Mononuclear cell (primary cell): ENCODE measurements around the gene ZC2HC1B. TPM values are rescaled to one million over a fixed set of nuclear protein-coding genes. Genes with fewer than 3 reads are reported as not detected.

Experiments used
- H3K27me3 ChIP-seq: 2 replicates; pipeline ENCODE4 v1.6.0; 2011; ENCODE audit warnings: low read length, control low read depth; ENCODE audit not compliant: insufficient read depth
- H3K4me1 ChIP-seq: 2 replicates; pipeline ENCODE4 v1.5.1; 2011; ENCODE audit warnings: mild to moderate bottlenecking, low read length, control low read depth; ENCODE audit not compliant: insufficient read depth
- H3K4me3 ChIP-seq: 2 replicates; pipeline ENCODE4 v1.5.1; 2011; ENCODE audit warnings: mild to moderate bottlenecking, low read length, moderate library complexity
- H3K9me3 ChIP-seq: 2 replicates; pipeline ENCODE4 v1.5.1; 2011; ENCODE audit warnings: low read depth, mild to moderate bottlenecking, control low read depth, low read length
- total RNA-seq: library from RNA; depleted of rRNA; stranded (reverse); fragments of >200 nt; gene quantifications from one replicate; pipeline ENCODE4 v1.2.3, GENCODE V29; 2012

The ZC2HC1B gene, protein sequence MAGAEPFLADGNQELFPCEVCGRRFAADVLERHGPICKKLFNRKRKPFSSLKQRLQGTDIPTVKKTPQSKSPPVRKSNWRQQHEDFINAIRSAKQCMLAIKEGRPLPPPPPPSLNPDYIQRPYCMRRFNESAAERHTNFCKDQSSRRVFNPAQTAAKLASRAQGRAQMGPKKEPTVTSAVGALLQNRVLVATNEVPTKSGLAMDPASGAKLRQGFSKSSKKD
- not detected for total RNA-seq

DNA sequence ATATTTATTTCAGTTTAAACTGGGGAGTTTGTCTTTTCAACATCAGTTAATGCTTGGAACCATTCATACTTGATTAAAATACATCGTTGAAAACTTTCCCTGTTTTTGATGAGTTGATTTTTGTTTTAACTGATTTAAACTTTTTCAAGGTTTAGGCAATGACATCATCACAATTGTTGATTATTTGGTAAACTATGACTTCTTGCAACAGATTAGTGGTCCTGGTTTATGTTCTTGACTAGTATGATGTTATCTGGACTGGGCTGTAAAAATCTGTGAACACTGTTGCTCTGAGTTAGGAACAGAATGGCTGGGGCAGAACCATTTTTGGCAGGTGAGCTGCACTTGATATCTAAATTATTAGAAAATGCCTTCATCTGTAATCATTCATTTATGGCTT, at the start of gene ZC2HC1B:
Gene ZC2HC1B, plus strand, starts transcription at position 241 of the 400 bp plus-strand sequence. Its CDS starts 66 bp downstream, at position 307.
- no peak within 1 kb of the TSS for H3K4me3 ChIP-seq
- no peaks in the 10 kb centered on the region for H3K9me3 ChIP-seq
- H3K27me3 ChIP-seq: no peaks in the 10 kb centered on the region
- H3K4me1 ChIP-seq: no peaks in the 10 kb centered on the region

DNA sequence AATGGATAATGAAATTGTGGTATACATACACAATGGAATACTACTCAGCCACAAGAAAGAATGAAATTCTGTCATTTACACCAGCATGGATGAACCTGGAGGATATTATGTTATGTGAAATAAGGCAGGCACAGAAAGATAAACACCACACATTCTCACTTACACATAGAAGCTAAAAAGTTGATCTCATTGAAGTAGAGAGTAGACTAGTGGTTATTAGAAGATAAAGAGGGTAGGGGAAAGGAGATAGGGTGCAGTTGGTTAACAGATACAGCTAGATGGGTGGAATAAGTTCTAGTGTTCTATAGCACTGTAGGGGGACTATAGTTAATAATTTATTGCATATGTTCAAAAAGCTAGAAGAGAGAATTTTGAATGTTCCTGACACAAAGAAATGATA, 46.7 kb upstream of the ZC2HC1B start:
- no peaks in the 10 kb centered on the region for H3K4me1 ChIP-seq
- H3K9me3 ChIP-seq: no peaks in the 10 kb centered on the region
- no peaks in the 10 kb centered on the region for H3K27me3 ChIP-seq
- H3K4me3 ChIP-seq: no peak overlapping the region

DNA sequence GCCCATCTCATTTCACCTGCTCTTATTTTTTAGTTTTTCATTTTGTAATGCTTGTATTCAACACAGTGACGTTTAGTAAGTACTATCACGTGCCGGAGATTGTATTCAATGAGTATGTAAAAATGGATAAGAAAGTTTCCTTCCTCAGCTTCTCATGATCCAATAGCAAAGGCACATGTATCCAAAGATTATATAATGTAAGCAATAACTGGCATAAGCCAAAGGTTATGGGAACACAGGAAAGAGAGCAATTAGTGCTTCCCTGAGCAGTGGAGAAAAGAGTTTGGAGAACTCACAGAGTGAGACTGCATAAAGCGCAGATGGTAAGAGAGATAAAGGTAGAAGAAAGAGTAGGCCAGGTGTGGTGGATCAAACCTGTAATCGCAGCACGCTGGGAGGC, 42.9 kb upstream of the ZC2HC1B start:
- Histone ChIP-seq H3K4me3 (no peak overlapping the region), H3K4me1 (no peaks in the 10 kb centered on the region), H3K27me3 (no peaks in the 10 kb centered on the region), H3K9me3 (no peaks in the 10 kb centered on the region)

DNA sequence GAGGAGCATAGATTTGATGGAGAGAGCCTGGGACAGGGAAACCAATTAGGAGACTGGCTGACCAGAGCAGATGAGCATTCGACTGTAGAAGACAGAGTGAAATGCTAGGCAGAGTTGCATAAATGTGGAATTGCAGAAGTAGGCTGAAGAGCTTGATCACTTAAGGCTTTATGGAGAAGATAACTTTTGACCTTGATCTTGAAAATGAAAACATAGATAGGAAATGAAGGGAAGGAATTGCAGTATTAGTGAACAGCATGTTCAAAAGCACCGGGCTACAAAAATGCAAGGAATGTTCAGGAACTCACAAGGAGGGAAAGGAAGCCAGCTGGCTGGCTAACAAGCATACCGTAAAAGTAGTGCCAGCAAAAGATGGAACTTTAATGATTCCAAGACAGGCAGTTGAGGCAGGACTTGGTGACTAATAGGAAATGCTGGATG, 41.7 kb upstream of the ZC2HC1B start:
- H3K4me1 ChIP-seq: no peaks in the 10 kb centered on the region
- H3K4me3 ChIP-seq: no peak overlapping the region
- H3K9me3 ChIP-seq: no peaks in the 10 kb centered on the region
- no peaks in the 10 kb centered on the region for H3K27me3 ChIP-seq

DNA sequence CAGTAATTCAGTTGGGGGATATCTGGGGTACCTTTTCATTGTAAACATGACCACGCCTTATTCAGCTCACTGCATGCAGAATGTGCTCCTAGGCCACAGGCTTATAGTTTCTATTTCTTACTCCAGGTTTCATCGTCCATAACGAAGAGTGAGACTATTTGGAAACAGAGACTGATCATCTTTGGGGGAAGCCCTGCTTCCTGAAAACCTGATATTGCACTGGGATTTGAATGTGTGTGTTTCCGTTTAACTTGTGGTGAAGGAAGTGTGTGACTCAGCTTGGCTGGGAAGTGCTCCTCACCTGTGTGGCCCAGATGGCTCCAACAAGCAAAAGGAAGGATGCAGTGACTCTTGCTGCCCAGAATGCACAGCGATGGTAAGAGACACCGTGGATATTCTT, 40.7 kb upstream of the ZC2HC1B start:
- no peak overlapping the region for H3K4me3 ChIP-seq

DNA sequence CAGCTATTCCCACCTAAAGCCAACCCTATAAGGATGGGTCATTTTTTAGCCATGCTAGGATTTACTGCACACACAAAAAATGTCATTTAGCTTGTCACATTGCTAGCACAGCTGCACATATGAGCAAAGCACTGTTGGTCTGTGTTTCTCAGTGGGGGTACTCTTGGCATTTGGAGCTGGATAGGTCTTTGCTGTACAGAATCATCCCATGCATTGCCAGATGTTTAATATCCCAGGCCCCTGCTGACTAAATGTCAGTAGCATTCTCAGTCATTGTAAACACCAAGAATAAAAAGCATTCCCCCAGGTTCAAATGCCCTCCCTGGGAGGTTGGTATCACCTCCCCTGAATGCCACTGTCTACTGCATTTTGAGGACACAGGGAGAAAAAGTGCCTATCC, 35.7 kb upstream of the ZC2HC1B start:
- Histone ChIP-seq H3K4me3 (no peak overlapping the region), H3K27me3 (no peaks in the 10 kb centered on the region), H3K4me1 (no peaks in the 10 kb centered on the region), H3K9me3 (no peaks in the 10 kb centered on the region)

More for the DNA sequence above, 40.7 kb upstream of the ZC2HC1B start:
- Histone ChIP-seq H3K27me3 (no peaks in the 10 kb centered on the region), H3K9me3 (no peaks in the 10 kb centered on the region), H3K4me1 (no peaks in the 10 kb centered on the region)

DNA sequence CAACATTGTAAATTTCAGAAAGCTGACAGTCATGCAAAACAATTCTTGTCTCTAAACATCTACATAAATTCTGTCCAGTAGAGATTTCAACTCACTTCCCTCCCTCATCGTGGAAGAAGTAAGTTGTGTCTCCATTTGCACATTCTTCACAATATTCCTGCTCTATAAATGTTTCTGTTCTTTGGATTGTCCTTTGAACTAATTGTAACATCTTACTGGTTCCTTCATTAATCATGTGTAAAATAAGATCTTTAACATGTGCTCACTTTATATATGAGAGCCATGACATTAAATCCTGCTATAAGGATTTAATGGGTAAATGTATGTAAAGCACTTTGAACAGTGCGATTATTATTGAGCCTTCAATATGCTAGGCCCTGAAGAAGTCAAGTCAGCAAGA, 28.1 kb upstream of the ZC2HC1B start:
- H3K4me1 ChIP-seq: no peaks in the 10 kb centered on the region
- no peaks in the 10 kb centered on the region for H3K27me3 ChIP-seq
- H3K9me3 ChIP-seq: no peaks in the 10 kb centered on the region
- H3K4me3 ChIP-seq: no peak overlapping the region

DNA sequence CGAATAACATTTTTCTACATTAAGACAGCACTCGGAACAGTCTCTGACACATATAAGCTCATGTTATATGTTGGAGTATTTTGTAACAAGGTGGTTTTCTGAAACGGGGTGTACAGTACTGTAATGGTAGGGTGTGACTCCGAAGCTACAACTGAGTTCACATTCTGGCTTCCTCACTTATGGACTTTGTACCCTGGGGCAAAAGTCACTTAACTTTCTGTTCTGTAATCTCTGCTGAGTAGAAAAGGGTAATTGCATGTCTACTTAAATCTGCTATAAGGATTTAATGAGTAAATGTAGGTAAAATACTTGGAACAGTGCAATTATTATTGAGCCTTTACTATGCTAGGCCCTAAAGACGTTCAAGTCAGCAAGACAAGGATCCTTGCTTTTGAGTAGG, 25.9 kb upstream of the ZC2HC1B start:
- Histone ChIP-seq H3K4me1 (peaks cover 6% of the 10 kb centered on the region), H3K4me3 (no peak overlapping the region), H3K27me3 (no peaks in the 10 kb centered on the region), H3K9me3 (no peaks in the 10 kb centered on the region)

DNA sequence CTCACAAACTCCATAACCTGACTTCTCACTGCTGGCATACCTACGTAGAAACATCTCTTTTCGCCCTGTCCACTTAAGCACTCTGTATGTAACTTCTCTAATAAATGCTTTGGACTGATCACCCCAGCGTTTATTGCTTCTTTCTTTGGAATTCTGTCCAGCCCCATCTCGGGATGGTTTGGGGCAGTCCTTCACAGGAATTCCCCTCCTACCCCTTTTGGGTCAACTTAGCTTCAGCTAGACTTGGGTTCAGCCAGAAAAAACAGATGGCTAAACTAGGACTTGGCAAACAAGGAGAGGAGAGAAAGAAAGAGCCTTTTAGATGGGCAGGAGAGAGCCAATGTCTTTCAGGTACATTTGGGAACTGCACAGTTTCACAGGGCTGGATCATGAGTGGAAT, 25.1 kb upstream of the ZC2HC1B start:
- Histone ChIP-seq H3K27me3 (no peaks in the 10 kb centered on the region), H3K4me1 (peaks cover 14% of the 10 kb centered on the region), H3K9me3 (no peaks in the 10 kb centered on the region), H3K4me3 (no peak overlapping the region)

DNA sequence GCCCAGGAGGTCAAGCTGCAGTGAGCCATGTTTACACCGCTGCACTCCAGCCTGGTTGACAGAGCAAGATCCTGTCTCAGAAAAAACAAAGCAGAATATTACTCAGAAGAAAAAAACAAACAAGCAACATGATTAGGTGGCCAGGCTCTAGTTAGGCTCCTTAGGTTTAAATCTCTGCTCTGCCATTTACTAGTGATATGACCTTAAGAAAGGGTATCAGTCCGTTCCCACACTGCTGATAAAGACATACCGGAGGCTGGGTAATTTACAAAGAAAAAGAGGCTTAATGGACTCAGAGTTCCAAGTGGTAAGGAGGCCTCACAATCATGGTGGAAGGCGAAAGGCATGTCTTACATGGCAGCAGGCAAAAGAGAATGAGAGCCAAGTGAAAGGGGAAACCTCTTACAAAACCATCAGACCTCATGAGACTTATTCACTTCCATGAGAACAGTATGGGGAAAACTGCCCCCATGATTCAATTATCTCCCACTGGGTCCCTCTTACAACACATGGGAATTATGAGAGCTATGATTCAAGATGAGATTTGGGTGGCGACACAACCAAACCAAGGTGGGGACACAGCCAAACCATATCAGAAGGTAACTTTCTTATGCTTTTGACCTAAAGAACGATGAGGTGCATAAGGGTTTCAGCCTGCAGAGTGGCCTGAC, 23.5 kb upstream of the ZC2HC1B start:
- Histone ChIP-seq H3K4me1 (peaks cover 26% of the 10 kb centered on the region), H3K27me3 (no peaks in the 10 kb centered on the region)

DNA sequence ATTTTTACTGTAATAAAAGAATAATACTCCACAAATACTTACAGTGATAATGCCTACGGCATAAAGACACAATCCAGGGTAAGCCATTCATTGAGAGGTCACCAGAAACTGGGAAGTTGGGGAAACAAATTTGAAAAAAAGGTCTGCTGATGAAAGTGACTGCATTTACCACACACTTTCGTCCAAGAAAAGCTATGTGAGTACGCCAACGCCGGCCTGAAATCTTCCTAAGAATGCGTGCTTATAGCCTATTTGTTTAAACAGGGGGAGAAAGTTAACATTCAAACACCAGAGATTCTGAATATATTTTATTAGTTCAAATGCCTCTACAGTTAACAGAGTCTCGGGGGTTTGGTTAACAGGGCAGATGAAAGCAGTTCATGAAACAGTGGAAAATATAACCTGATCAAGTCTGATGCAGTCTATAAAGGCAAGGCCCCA, 21.8 kb upstream of the ZC2HC1B start:
- H3K9me3 ChIP-seq: no peaks in the 10 kb centered on the region
- no peaks in the 10 kb centered on the region for H3K27me3 ChIP-seq
- H3K4me1 ChIP-seq: peaks cover 26% of the 10 kb centered on the region
- peak overlapping the region; percentile 91 for H3K4me3 ChIP-seq

More for the DNA sequence above, 23.5 kb upstream of the ZC2HC1B start:
- H3K4me3 ChIP-seq: no peak overlapping the region
- H3K9me3 ChIP-seq: no peaks in the 10 kb centered on the region

DNA sequence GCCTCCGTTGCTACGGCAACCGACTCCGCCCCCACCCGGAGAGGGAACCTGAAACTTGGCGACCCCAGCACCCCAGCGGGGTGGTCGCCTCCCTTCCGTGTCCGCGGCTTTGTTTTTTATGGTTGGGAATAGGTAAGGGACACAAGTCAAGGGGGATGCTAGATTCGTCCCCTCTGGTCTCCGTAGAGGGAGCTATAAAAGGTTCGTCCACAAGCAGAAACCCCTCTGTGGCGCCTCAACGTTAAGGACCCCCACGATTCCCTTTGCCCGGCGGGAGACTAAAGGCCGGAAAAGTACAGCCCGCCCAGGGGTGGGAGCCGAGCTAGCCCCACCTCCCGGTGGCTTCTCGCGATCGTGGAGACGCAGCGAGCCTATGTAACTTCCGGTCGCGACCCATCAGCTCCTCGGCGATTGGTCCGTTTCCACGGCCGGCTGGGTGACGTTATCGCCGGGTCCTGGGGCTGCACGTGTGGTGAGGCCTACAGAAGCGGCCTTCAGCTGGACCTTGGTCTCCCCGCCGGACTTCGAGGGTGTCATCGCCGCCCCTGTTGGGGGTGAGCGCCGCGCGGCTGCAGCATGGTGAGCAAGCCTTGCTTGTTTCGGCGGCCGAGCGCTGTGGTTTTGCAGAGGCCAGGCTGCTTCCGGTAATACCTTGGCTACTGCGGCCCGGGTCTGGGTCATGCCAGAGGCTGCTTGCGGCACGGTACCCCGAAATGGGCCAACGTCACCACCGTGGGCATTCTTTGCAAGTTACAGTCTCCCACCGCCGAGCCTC, 21.2 kb upstream of the ZC2HC1B start, which contains the start of gene LTV1:
Gene LTV1, plus strand, starts transcription at position 437 of the 775 bp plus-strand sequence. Its CDS starts 140 bp downstream, at position 577.
- H3K4me3 ChIP-seq: peak within 1 kb of the TSS; percentile 91

DNA sequence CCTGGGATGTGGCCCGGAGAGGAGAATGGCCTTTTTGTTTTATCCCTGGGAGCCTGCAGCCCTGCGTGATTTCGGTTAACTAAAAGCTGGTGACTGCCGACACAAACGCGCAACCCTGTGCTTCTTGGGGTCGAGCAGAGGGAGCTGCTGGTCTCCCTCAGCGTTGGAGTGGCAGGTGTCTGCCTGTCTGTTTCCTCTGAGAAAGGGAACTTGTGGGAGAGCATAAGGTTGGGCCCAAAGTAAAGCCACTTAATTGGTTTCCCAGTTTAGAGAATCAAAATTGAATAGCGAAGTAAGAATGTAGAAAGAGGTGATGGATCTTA, 20.6 kb upstream of the ZC2HC1B start:
- Histone ChIP-seq H3K27me3 (no peaks in the 10 kb centered on the region), H3K4me1 (peaks cover 26% of the 10 kb centered on the region), H3K9me3 (no peaks in the 10 kb centered on the region), H3K4me3 (peak overlapping the region; percentile 91)

More for the DNA sequence above, 21.2 kb upstream of the ZC2HC1B start, which contains the start of gene LTV1:
- H3K4me1 ChIP-seq: peaks cover 26% of the 10 kb centered on the region
- no peaks in the 10 kb centered on the region for H3K9me3 ChIP-seq
- no peaks in the 10 kb centered on the region for H3K27me3 ChIP-seq

DNA sequence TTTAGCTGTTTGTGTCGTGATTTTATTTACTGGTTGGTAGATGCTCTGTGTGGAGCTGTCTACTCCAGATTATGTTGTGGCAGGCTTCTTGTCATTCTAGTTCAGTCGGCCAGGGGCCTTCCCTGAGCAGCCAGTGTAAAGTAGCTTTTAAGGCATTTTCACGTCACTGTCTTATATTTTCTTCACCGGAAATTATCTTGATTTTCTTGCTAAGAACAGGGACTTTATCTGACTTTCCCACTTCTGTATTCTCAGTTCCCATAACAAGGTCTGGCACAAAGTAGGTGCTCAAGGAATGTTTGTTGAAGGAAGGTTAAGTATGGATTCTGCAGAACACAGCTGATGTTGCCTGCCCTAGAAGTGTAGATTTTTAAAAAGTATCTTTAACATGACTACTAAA, 20.3 kb upstream of the ZC2HC1B start:
- peaks cover 26% of the 10 kb centered on the region for H3K4me1 ChIP-seq
- H3K4me3 ChIP-seq: peak overlapping the region; percentile 91
- H3K27me3 ChIP-seq: no peaks in the 10 kb centered on the region
- H3K9me3 ChIP-seq: no peaks in the 10 kb centered on the region

DNA sequence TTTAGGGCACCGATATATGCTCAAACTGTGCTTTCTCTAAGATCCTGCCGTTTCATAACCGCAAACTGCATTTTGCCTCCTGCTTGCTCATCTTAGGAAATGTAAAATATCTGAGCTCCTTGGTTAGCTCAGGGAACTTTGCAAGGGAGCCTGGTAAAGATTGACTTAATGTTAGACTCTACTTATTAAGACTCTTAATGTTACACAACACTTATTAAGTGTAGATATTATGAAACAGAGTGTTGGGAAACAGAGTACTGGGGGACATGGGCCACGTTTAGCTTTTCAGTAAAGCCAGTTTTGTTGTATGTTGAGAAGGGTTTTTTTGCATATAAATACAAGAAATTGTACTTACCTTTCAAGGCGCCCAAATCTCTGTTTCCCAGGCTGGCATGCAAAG, 19.2 kb upstream of the ZC2HC1B start:
- peaks cover 26% of the 10 kb centered on the region for H3K4me1 ChIP-seq
- H3K4me3 ChIP-seq: no peak overlapping the region
- no peaks in the 10 kb centered on the region for H3K27me3 ChIP-seq
- H3K9me3 ChIP-seq: no peaks in the 10 kb centered on the region
